Right hindlimb (tissue), 1 donor: Measurements from ENCODE around the gene EPHB1.
"Not testable (repeated sequence)": the region's sequence is repeated elsewhere in the genome, so short reads cannot be mapped to it uniquely, and the experiment has no call there.

Experiments used
- DNase-seq: peaks from one replicate; pipeline ENCODE4 v3.0.0-alpha.2; 2018

EPHB1 gene

GRCh38 chr3:134959516-134959915, 164.5 kb downstream of the EPHB1 start:
- DNase-seq = no peak

- no peak for DNase-seq
These were observed 169.2 kb downstream of the EPHB1 start for GRCh38 chr3:134964226-134964625.

GRCh38 chr3:134965865-134966481, 170.9 kb downstream of the EPHB1 start:
- DNase-seq = no peak

- DNase-seq = no peak
These were observed 175.8 kb downstream of the EPHB1 start for GRCh38 chr3:134970895-134971294.

GRCh38 chr3:134971306-134971705, 176.2 kb downstream of the EPHB1 start:
- DNase-seq = no peak

GRCh38 chr3:134971907-134972306, 176.8 kb downstream of the EPHB1 start:
- DNase-seq = not testable (repeated sequence)

- no peak for DNase-seq
These were observed 177.9 kb downstream of the EPHB1 start for GRCh38 chr3:134972836-134973455.

- DNase-seq = no peak
These were observed 179.6 kb downstream of the EPHB1 start for GRCh38 chr3:134974624-134975023.

GRCh38 chr3:134976948-134977347, 181.9 kb downstream of the EPHB1 start:
- DNase-seq = no peak

GRCh38 chr3:134978658-134979057, 183.6 kb downstream of the EPHB1 start:
- no peak for DNase-seq

- DNase-seq = no peak
These were observed 191.0 kb downstream of the EPHB1 start for GRCh38 chr3:134985864-134986715.

GRCh38 chr3:134988666-134989065, 193.6 kb downstream of the EPHB1 start:
- DNase-seq = no peak

GRCh38 chr3:134991003-134991402, 195.9 kb downstream of the EPHB1 start:
- DNase-seq = no peak

GRCh38 chr3:134991472-134992010, 196.5 kb downstream of the EPHB1 start:
- DNase-seq = no peak

GRCh38 chr3:134992180-134992579, 197.1 kb downstream of the EPHB1 start:
- no peak for DNase-seq

- no peak for DNase-seq
These were observed 197.5 kb downstream of the EPHB1 start for GRCh38 chr3:134992586-134992985.

GRCh38 chr3:134993011-134993410, 198.0 kb downstream of the EPHB1 start:
- DNase-seq = no peak

- DNase-seq = no peak
These were observed 203.1 kb downstream of the EPHB1 start for GRCh38 chr3:134998158-134998557.

- no peak for DNase-seq
These were observed 203.8 kb downstream of the EPHB1 start for GRCh38 chr3:134998855-134999254.

GRCh38 chr3:135000465-135000864, 205.4 kb downstream of the EPHB1 start:
- no peak for DNase-seq

GRCh38 chr3:135005616-135006015, 210.6 kb downstream of the EPHB1 start:
- not testable (repeated sequence) for DNase-seq

GRCh38 chr3:135007607-135008006, 212.5 kb downstream of the EPHB1 start:
- DNase-seq = no peak

GRCh38 chr3:135008326-135008725, 213.3 kb downstream of the EPHB1 start:
- DNase-seq = no peak

- no peak for DNase-seq
These were observed 214.0 kb downstream of the EPHB1 start for GRCh38 chr3:135009014-135009413.
